Testis (tissue), 2 donors: Measurements from ENCODE around the gene FYB1.

Experiments used
- CTCF ChIP-seq, 3 experiments: fragments of 450-650 bp in 2 of 3; fragments of 200-600 bp in 1 of 3; sonication (generic) in 1 of 3; IDR thresholded peaks; one replicate each; pipeline ENCODE4 v1.5.1; 2016 to 2019; ENCODE audit warnings: antibody characterized with exemption in 3 of 3, mild to moderate bottlenecking in 2 of 3, moderate library complexity in 1 of 3
- POLR2A ChIP-seq: fragments of 450-650 bp; IDR thresholded peaks from one replicate; pipeline ENCODE4 v1.6.1; 2017; ENCODE audit warnings: antibody characterized with exemption, mild to moderate bottlenecking, moderate library complexity

GRCh38 chr5:39156082-39156481, 63.3 kb downstream of the FYB1 start:
- TF ChIP-seq CTCF (IDR thresholded peaks at IDR 0.05), result no peak
- TF ChIP-seq POLR2A, result no peak
